GM12872 (cell line): ENCODE results near the gene TMCO2.

ENCODE experiments used
- CTCF ChIP-seq: IDR thresholded peaks from 3 replicates; pipeline ENCODE4 v1.5.1; 2011; ENCODE audit warnings: low read depth, mild to moderate bottlenecking, low read length, moderate library complexity; ENCODE audit not compliant: insufficient read depth

The TMCO2 gene

DNA sequence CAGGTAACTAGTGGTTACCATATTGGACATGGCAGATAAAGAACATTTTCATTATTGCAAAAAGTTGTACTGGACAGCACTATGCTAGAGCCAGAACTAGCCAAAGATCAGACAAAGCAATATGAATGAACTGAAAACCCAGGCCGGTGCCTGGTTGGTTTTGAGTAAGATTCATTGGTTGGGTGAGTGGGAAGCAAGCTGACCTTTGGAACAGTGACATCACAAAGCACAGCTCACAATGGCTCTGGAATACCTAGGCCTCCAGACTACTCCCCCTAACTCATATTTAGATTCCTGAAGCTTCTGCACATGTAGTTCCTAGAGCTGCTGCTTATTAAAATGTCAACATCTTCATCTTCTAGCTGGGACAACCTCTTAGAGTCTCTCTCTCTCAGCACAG, at the start of gene TMCO2:
TMCO2 (plus strand) TSS at position 283 of the 400 bp plus-strand sequence; CDS start at position 340, 57 bp downstream.
- no peak for TF ChIP-seq CTCF

GRCh38 chr1:40199126-40199525, 48.6 kb upstream of the TMCO2 start:
- no peak for TF ChIP-seq CTCF

GRCh38 chr1:40204856-40205255, 42.9 kb upstream of the TMCO2 start:
- no peak for TF ChIP-seq CTCF

GRCh38 chr1:40210511-40211204, 37.1 kb upstream of the TMCO2 start:
- TF ChIP-seq CTCF = no peak

GRCh38 chr1:40218333-40218732, 29.4 kb upstream of the TMCO2 start:
- no peak for TF ChIP-seq CTCF

- no peak for TF ChIP-seq CTCF
Measured at GRCh38 chr1:40221977-40222772, 25.6 kb upstream of the TMCO2 start.

GRCh38 chr1:40224040-40224439, 23.7 kb upstream of the TMCO2 start:
- TF ChIP-seq CTCF = no peak
